Measurements from ENCODE around the gene CALHM2.
"Not testable (repeated sequence)": the region's sequence is repeated elsewhere in the genome, so short reads cannot be mapped to it uniquely, and the experiment has no call there.

Gene CALHM2

DNA sequence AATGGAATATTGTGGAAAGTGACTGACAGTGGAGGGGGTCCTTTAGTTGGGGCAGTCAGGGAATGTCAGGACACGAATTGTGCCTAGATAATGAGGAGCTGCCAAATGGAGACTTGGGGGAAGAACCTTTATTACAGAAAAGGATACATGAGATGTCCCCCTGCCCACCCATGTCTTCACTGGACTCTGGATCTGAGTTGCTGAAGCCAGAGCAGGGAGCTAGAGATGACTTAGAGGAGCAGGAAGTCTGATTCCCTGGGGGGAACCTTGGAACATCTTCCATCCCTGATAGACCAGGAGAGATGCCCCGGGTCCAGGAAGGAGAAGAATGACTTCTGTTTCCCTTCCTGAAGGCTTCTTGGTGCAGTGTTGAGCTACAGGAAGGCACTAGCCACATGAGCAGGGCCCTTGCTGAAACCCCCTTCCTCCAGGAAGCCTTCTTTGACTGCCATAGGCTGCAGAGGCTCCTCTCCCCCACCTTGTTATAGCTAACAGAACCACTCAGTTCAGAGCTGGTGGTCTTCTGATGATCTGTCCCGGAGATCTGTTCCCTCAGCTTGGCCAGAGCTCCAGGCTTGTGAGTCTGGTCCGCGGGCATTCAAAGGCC is 40.6 kb upstream of the CALHM2 start:
- Histone ChIP-seq H3K9me3 (ENCODE audit: control insufficient read depth, low read length) (no peaks in the 10 kb centered on the region), H3K4me3 (ENCODE audit: extremely low read depth, insufficient read depth, low read length, poor library complexity, severe bottlenecking) (no peak overlapping the region), H3K36me3 (ENCODE audit: control insufficient read depth, insufficient read depth, low read length) (no peaks in the 10 kb centered on the region), H3K27ac (ENCODE audit: low read depth, low read length, severe bottlenecking) (peak overlapping the region; percentile 75), H3K4me1 (ENCODE audit: control insufficient read depth, insufficient read depth, low read length, poor library complexity, severe bottlenecking) (peaks cover 23% of the 10 kb centered on the region)
- WGBS, 2 experiments (ENCODE audit: insufficient coverage in 2 of 2) = 79 to 97% methylated on average over 4 to 5 of the region's 5 CpGs

DNA sequence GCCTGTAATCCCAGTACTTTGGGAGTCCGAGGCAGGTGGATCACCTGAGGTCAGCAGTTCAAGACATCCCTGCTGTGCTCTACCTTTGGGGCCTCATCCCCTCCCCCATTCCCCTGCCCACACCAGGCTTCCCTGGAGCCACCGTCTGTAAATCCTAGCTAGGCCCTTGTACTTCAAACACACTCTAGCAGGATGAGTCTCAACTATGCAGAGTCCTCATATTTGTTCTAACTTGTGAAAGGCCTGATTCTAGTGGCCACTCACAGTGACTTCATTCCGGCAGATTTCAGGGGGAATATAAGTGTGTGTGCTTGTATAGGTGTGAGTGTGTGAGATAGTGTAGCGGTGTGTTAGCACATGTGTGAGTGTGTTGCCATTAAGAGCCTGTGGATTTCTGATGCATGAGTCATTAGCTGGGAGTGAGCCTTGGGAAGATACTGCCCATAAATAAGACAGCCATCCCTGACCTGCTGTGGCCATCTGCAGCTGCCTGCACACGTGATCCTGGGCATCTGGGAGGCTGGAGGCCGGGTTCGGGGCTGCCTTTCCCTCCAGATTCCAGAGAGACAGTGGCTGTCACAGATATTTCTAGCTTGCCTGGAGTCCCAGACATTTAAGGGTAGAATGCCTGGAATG is 39.7 kb upstream of the CALHM2 start:
- Histone ChIP-seq H3K9me3 (ENCODE audit: control insufficient read depth, low read length) (no peaks in the 10 kb centered on the region), H3K36me3 (ENCODE audit: control insufficient read depth, insufficient read depth, low read length) (no peaks in the 10 kb centered on the region), H3K4me3 (ENCODE audit: extremely low read depth, insufficient read depth, low read length, poor library complexity, severe bottlenecking) (no peak overlapping the region), H3K27ac (ENCODE audit: low read depth, low read length, severe bottlenecking) (peak overlapping the region; percentile 75), H3K4me1 (ENCODE audit: control insufficient read depth, insufficient read depth, low read length, poor library complexity, severe bottlenecking) (peaks cover 23% of the 10 kb centered on the region)
- 69 to 70% methylated on average over 6 to 7 of the region's 7 CpGs for WGBS, 2 experiments (ENCODE audit: insufficient coverage in 2 of 2)

DNA sequence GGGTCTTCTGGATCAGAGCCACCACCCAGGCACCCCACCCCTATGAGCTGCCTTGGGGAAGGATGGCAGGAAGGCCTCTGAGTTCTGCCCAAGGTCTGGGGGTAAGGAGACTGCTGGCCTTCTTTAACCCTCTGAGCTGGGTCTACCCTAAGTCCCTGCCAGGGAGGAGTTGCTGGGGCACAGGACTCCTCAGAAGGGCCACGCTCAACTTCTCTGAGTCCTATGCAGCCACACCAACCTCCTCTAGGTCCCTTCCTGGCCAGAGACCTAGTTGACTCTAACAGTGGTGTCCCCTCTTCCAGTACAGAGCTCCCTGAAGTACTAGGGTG is 38.8 kb upstream of the CALHM2 start:
- no peak overlapping the region for H3K4me3 ChIP-seq (ENCODE audit: extremely low read depth, insufficient read depth, low read length, poor library complexity, severe bottlenecking)
- WGBS, 2 experiments (ENCODE audit: insufficient coverage in 2 of 2) = 100% methylated on average over 1 of the region's 1 CpG
- H3K9me3 ChIP-seq (ENCODE audit: control insufficient read depth, low read length) = no peaks in the 10 kb centered on the region
- H3K27ac ChIP-seq (ENCODE audit: low read depth, low read length, severe bottlenecking) = no peak overlapping the region
- H3K36me3 ChIP-seq (ENCODE audit: control insufficient read depth, insufficient read depth, low read length) = no peaks in the 10 kb centered on the region
- peaks cover 23% of the 10 kb centered on the region for H3K4me1 ChIP-seq (ENCODE audit: control insufficient read depth, insufficient read depth, low read length, poor library complexity, severe bottlenecking)

- Histone ChIP-seq H3K27ac (ENCODE audit: low read depth, low read length, severe bottlenecking) (no peak overlapping the region), H3K4me3 (ENCODE audit: extremely low read depth, insufficient read depth, low read length, poor library complexity, severe bottlenecking) (no peak overlapping the region), H3K9me3 (ENCODE audit: control insufficient read depth, low read length) (no peaks in the 10 kb centered on the region), H3K4me1 (ENCODE audit: control insufficient read depth, insufficient read depth, low read length, poor library complexity, severe bottlenecking) (peaks cover 10% of the 10 kb centered on the region), H3K36me3 (ENCODE audit: control insufficient read depth, insufficient read depth, low read length) (no peaks in the 10 kb centered on the region)
- 100% methylated on average over 1 to 2 of the region's 2 CpGs for WGBS, 2 experiments (ENCODE audit: insufficient coverage in 2 of 2)
Measured at GRCh38 chr10:103487410-103487708, 35.2 kb upstream of the CALHM2 start.

GRCh38 chr10:103486635-103487409 is 34.7 kb upstream of the CALHM2 start:
- not testable (repeated sequence) for H3K36me3 ChIP-seq (ENCODE audit: control insufficient read depth, insufficient read depth, low read length); H3K9me3 ChIP-seq (ENCODE audit: control insufficient read depth, low read length); H3K4me1 ChIP-seq (ENCODE audit: control insufficient read depth, insufficient read depth, low read length, poor library complexity, severe bottlenecking); H3K27ac ChIP-seq (ENCODE audit: low read depth, low read length, severe bottlenecking); H3K4me3 ChIP-seq (ENCODE audit: extremely low read depth, insufficient read depth, low read length, poor library complexity, severe bottlenecking)
- 83 to 84% methylated on average over 6 of the region's 8 CpGs for WGBS, 2 experiments (ENCODE audit: insufficient coverage in 2 of 2)

- Histone ChIP-seq H3K27ac (ENCODE audit: low read depth, low read length, severe bottlenecking) (no peak overlapping the region), H3K36me3 (ENCODE audit: control insufficient read depth, insufficient read depth, low read length) (no peaks in the 10 kb centered on the region), H3K4me1 (ENCODE audit: control insufficient read depth, insufficient read depth, low read length, poor library complexity, severe bottlenecking) (peaks cover 3% of the 10 kb centered on the region), H3K9me3 (ENCODE audit: control insufficient read depth, low read length) (no peaks in the 10 kb centered on the region), H3K4me3 (ENCODE audit: extremely low read depth, insufficient read depth, low read length, poor library complexity, severe bottlenecking) (no peak overlapping the region)
- WGBS, 2 experiments (ENCODE audit: insufficient coverage in 2 of 2) = 67 to 71% methylated on average over 9 to 10 of the region's 12 CpGs
Measured at GRCh38 chr10:103481974-103482531, 29.9 kb upstream of the CALHM2 start.

GRCh38 chr10:103480521-103480920 is 28.4 kb upstream of the CALHM2 start:
- no peak overlapping the region for H3K4me3 ChIP-seq (ENCODE audit: extremely low read depth, insufficient read depth, low read length, poor library complexity, severe bottlenecking)
- 90 to 94% methylated on average over 3 to 4 of the region's 5 CpGs for WGBS, 2 experiments (ENCODE audit: insufficient coverage in 2 of 2)

GRCh38 chr10:103479135-103479534 is 27.0 kb upstream of the CALHM2 start, which contains the start of gene CALHM3:
CALHM3 (minus strand) TSS chr10:103479240; CDS start chr10:103479032, 208 bp downstream.
- Histone ChIP-seq H3K4me3 (ENCODE audit: extremely low read depth, insufficient read depth, low read length, poor library complexity, severe bottlenecking) (no peak within 1 kb of the TSS), H3K9me3 (ENCODE audit: control insufficient read depth, low read length) (no peaks in the 10 kb centered on the region), H3K4me1 (ENCODE audit: control insufficient read depth, insufficient read depth, low read length, poor library complexity, severe bottlenecking) (peaks cover 3% of the 10 kb centered on the region), H3K27ac (ENCODE audit: low read depth, low read length, severe bottlenecking) (no peak within 1 kb of the TSS), H3K36me3 (ENCODE audit: control insufficient read depth, insufficient read depth, low read length) (no peaks in the 10 kb centered on the region)
- 77 to 80% methylated on average over 1 to 6 of the region's 7 CpGs for WGBS, 2 experiments (ENCODE audit: insufficient coverage in 2 of 2)

More at GRCh38 chr10:103480521-103480920, 28.4 kb upstream of the CALHM2 start:
- no peaks in the 10 kb centered on the region for H3K9me3 ChIP-seq (ENCODE audit: control insufficient read depth, low read length)
- no peaks in the 10 kb centered on the region for H3K36me3 ChIP-seq (ENCODE audit: control insufficient read depth, insufficient read depth, low read length)
- H3K4me1 ChIP-seq (ENCODE audit: control insufficient read depth, insufficient read depth, low read length, poor library complexity, severe bottlenecking) = peaks cover 3% of the 10 kb centered on the region
- H3K27ac ChIP-seq (ENCODE audit: low read depth, low read length, severe bottlenecking) = no peak overlapping the region

DNA sequence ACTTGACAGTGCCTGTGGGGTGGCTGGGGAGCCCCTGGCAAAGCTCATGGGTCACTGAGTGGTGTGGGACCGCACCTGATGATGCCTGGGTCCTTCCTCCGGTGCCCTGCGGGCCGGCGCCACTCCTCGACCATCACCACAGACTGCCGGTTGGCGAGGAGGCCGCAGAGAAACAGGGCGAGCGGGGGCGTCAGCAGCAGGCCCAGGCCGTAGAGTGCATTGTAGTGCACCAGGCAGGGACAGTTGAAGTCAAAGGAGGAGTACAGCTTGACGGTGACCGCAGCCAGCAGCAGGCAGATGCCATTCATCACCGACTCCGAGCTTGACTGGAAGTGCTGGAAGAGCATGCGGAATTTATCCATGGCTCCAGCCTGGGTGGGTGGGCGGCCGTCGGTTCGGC is 26.5 kb upstream of the CALHM2 start:
- Histone ChIP-seq H3K27ac (ENCODE audit: low read depth, low read length, severe bottlenecking) (no peak overlapping the region), H3K36me3 (ENCODE audit: control insufficient read depth, insufficient read depth, low read length) (no peaks in the 10 kb centered on the region), H3K4me3 (ENCODE audit: extremely low read depth, insufficient read depth, low read length, poor library complexity, severe bottlenecking) (no peak overlapping the region), H3K9me3 (ENCODE audit: control insufficient read depth, low read length) (no peaks in the 10 kb centered on the region), H3K4me1 (ENCODE audit: control insufficient read depth, insufficient read depth, low read length, poor library complexity, severe bottlenecking) (peaks cover 3% of the 10 kb centered on the region)
- WGBS, 2 experiments (ENCODE audit: insufficient coverage in 2 of 2) = 93% methylated on average over 20 to 22 of the region's 22 CpGs

GRCh38 chr10:103476046-103476768 is 24.0 kb upstream of the CALHM2 start:
- no peaks in the 10 kb centered on the region for H3K9me3 ChIP-seq (ENCODE audit: control insufficient read depth, low read length)
- 52% methylated on average over 7 of the region's 11 CpGs for WGBS, 2 experiments (ENCODE audit: insufficient coverage in 2 of 2)
- H3K27ac ChIP-seq (ENCODE audit: low read depth, low read length, severe bottlenecking) = no peak overlapping the region
- no peak overlapping the region for H3K4me3 ChIP-seq (ENCODE audit: extremely low read depth, insufficient read depth, low read length, poor library complexity, severe bottlenecking)
- H3K36me3 ChIP-seq (ENCODE audit: control insufficient read depth, insufficient read depth, low read length) = no peaks in the 10 kb centered on the region
- peaks cover 13% of the 10 kb centered on the region for H3K4me1 ChIP-seq (ENCODE audit: control insufficient read depth, insufficient read depth, low read length, poor library complexity, severe bottlenecking)
